Right ventricle myocardium superior (tissue), 1 donor: ENCODE data around the gene ZMYND19. TPM values are rescaled to one million over a fixed set of nuclear protein-coding genes. Genes with fewer than 3 reads are reported as not detected.

Source experiments
- ATAC-seq: fragments of 200-7000 bp; cut with Tn5 transposase; one replicate; pipeline ENCODE4 v1.9.1; 2020; ENCODE audit warnings: mild to moderate bottlenecking; ENCODE audit not compliant: poor library complexity
- DNase-seq: peaks from one replicate; pipeline ENCODE4 v3.0.0-alpha.2; 2020
- intact Hi-C: fragments of 100-400 bp; cut with DNase I; formaldehyde crosslinking; loops from one replicate; pipeline ENCODE4 v1.11.2; 2022
- total RNA-seq: library from RNA; stranded (reverse); fragmentation: NEBNext Ultra II Directional; extraction: Animal tissue kit (Norgen Biotek cat#: 25700); gene quantifications from one replicate; pipeline ENCODE4 v1.2.1, GENCODE V29; 2021
- donor health status: DM: no; HTN: yes; CAD: no; lungs with severe emphysema.

ZMYND19 gene
- total RNA-seq, 1 donor from 2014 or later = 12.0 TPM

GRCh38 chr9:137618105-137619067 is 28.1 kb upstream of the ZMYND19 start, which contains the start of gene EHMT1:
EHMT1 (plus strand) TSS chr9:137619005; CDS start chr9:137619029, 24 bp downstream.
- ATAC-seq (peak; percentile 94), DNase-seq (peak; percentile 90)
- intact Hi-C loops = no loop called here

GRCh38 chr9:137615387-137615871 is 25.1 kb upstream of the ZMYND19 start:
- intact Hi-C loops = no loop called here
- no peak for ATAC-seq
- DNase-seq = peak; percentile 40

- DNase-seq = peak; percentile 33
- ATAC-seq = no peak
- intact Hi-C loops = no loop called here
These were observed 24.5 kb upstream of the ZMYND19 start for GRCh38 chr9:137614631-137615386.

- intact Hi-C loops = no loop called here
- ATAC-seq (no peak), DNase-seq (peak; percentile 31)
These were observed 23.6 kb upstream of the ZMYND19 start for GRCh38 chr9:137613738-137614523.

- no peak for ATAC-seq
- intact Hi-C loops = no loop called here
These were observed 22.9 kb upstream of the ZMYND19 start for GRCh38 chr9:137613259-137613658.

GRCh38 chr9:137612741-137613142 is 22.4 kb upstream of the ZMYND19 start:
- intact Hi-C loops = no loop called here
- ATAC-seq (peak; percentile 3), DNase-seq (no peak)

More at GRCh38 chr9:137613259-137613658, 22.9 kb upstream of the ZMYND19 start:
- DNase-seq = peak; percentile 23

GRCh38 chr9:137611623-137612609 is 21.6 kb upstream of the ZMYND19 start:
- no peak for DNase-seq
- ATAC-seq = peak; percentile 11
- intact Hi-C loops = no loop called here

- no peak for ATAC-seq
- DNase-seq = no peak
- intact Hi-C loops = no loop called here
These were observed 20.6 kb upstream of the ZMYND19 start for GRCh38 chr9:137610944-137611343.

GRCh38 chr9:137607141-137607857 is 17.0 kb upstream of the ZMYND19 start:
- DNase-seq (peak; percentile 56), ATAC-seq (no peak)

GRCh38 chr9:137606734-137607138 is 16.4 kb upstream of the ZMYND19 start:
- ATAC-seq (no peak), DNase-seq (no peak)
- intact Hi-C loops = no loop called here

More at GRCh38 chr9:137607141-137607857, 17.0 kb upstream of the ZMYND19 start:
- intact Hi-C loops = no loop called here

- intact Hi-C loops = no loop called here
- ATAC-seq = peak; percentile 4
- peak; percentile 53 for DNase-seq
These were observed 15.8 kb upstream of the ZMYND19 start for GRCh38 chr9:137606005-137606621.

- DNase-seq = peak; percentile 95
- intact Hi-C loops = no loop called here
- ATAC-seq = peak; percentile 85
These were observed 15.1 kb upstream of the ZMYND19 start, which contains the start of gene ARRDC1 for GRCh38 chr9:137605121-137606004. ARRDC1 (plus strand) TSS chr9:137605686; CDS start chr9:137605718, 32 bp downstream.

GRCh38 chr9:137604345-137605086 is 14.2 kb upstream of the ZMYND19 start:
- no peak for ATAC-seq
- DNase-seq = no peak
- intact Hi-C loops = no loop called here

- intact Hi-C loops = no loop called here
- DNase-seq = no peak
These were observed 13.6 kb upstream of the ZMYND19 start for GRCh38 chr9:137603879-137604278.

GRCh38 chr9:137602661-137603060 is 12.3 kb upstream of the ZMYND19 start:
- ATAC-seq (no peak), DNase-seq (no peak)
- intact Hi-C loops = no loop called here

More at GRCh38 chr9:137603879-137604278, 13.6 kb upstream of the ZMYND19 start:
- ATAC-seq = no peak
